Measurements from ENCODE around the gene PNPLA2.

The PNPLA2 gene

DNA sequence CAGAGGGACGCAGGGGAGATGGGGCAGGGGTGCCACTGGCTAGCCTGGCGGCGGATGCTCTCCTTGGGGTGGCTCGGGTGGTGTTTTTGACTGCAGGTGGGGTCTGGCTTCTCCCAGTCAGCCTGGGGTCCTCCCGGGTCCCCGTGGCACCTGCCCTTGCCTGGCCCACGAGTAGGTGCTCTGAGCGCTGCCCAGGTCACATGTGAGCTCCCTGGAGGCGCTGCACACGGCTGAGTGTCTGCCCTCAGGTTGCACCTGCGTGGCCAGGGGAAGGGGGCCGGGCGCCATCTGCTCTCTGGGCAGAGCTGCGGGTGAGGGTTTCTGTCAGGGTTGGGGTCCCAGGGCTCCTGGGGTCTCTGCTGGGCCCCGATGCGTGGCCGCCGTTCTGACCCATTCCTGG lies 29.2 kb downstream of the PNPLA2 start:
- peaks cover 48% of the 10 kb centered on the region for H3K4me1 ChIP-seq (ENCODE audit: insufficient read depth, insufficient read length)
- no peaks in the 10 kb centered on the region for H3K9me3 ChIP-seq (ENCODE audit: insufficient read depth, low read length)
- no peak for DNase-seq (ENCODE audit: low read depth, low spot score)
- TF ChIP-seq ZNF274 (IDR thresholded peaks at IDR 0.05; ENCODE audit: low read depth, low read length), result no peak
- TF ChIP-seq YY1 (IDR thresholded peaks at IDR 0.05; ENCODE audit: insufficient read depth, insufficient read length), result no peak
- TF ChIP-seq SUZ12 (IDR thresholded peaks at IDR 0.05; ENCODE audit: extremely low read depth, insufficient read depth, insufficient read length), result no peak
- no peak overlapping the region for H3K4me3 ChIP-seq (ENCODE audit: insufficient read length, low read depth)
- H3K9ac ChIP-seq (ENCODE audit: insufficient read length, low read depth), result no peak overlapping the region
- peaks cover 16% of the 10 kb centered on the region for H3K36me3 ChIP-seq (ENCODE audit: insufficient read depth, insufficient read length, low read length)
- H3K27me3 ChIP-seq (ENCODE audit: insufficient read depth, insufficient read length), result no peaks in the 10 kb centered on the region

DNA sequence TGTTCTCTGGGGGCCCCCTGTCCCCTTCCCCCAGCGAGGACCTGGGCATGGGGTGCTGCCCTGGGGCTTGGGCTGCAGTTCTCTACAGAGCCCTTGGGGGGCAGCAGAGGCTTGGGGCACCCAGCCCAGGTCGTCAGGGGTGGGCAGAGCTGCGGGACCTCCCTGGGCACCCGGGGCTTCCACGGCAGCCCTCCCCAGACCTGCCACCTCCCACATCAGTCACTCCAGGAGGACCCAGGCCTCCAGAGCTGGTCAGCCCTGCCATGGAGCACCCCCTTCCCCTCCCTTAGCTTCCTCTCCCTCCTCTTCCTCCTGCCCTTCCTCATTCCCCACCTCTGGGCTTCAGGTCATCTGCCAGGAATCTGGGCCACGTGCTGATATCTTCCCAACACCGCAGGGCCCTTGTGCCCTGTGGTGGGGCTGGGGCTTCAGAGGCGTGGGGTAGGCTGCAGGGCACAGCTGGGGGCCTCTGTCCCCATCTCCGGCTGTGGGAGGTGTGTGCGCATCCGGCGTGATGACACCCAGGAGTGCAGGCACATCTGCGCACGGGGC lies 29.7 kb downstream of the PNPLA2 start:
- no peaks in the 10 kb centered on the region for H3K27me3 ChIP-seq (ENCODE audit: insufficient read depth, insufficient read length)
- peak overlapping the region; percentile 14 for H3K9ac ChIP-seq (ENCODE audit: insufficient read length, low read depth)
- H3K4me3 ChIP-seq (ENCODE audit: insufficient read length, low read depth), result no peak overlapping the region
- H3K36me3 ChIP-seq (ENCODE audit: insufficient read depth, insufficient read length, low read length), result peaks cover 16% of the 10 kb centered on the region
- H3K4me1 ChIP-seq (ENCODE audit: insufficient read depth, insufficient read length), result peaks cover 51% of the 10 kb centered on the region
- TF ChIP-seq SUZ12 (IDR thresholded peaks at IDR 0.05; ENCODE audit: extremely low read depth, insufficient read depth, insufficient read length), result no peak
- no peak for TF ChIP-seq YY1 (IDR thresholded peaks at IDR 0.05; ENCODE audit: insufficient read depth, insufficient read length)
- TF ChIP-seq ZNF274 (IDR thresholded peaks at IDR 0.05; ENCODE audit: low read depth, low read length), result no peak
- no peak for DNase-seq (ENCODE audit: low read depth, low spot score)
- H3K9me3 ChIP-seq (ENCODE audit: insufficient read depth, low read length), result no peaks in the 10 kb centered on the region

- H3K9ac ChIP-seq (ENCODE audit: insufficient read length, low read depth), result peak overlapping the region; percentile 14
- TF ChIP-seq ZNF274 (IDR thresholded peaks at IDR 0.05; ENCODE audit: low read depth, low read length) (no peak), SUZ12 (IDR thresholded peaks at IDR 0.05; ENCODE audit: extremely low read depth, insufficient read depth, insufficient read length) (no peak), YY1 (IDR thresholded peaks at IDR 0.05; ENCODE audit: insufficient read depth, insufficient read length) (no peak)
- H3K4me3 ChIP-seq (ENCODE audit: insufficient read length, low read depth), result peak overlapping the region; percentile 75
- H3K36me3 ChIP-seq (ENCODE audit: insufficient read depth, insufficient read length, low read length), result peaks cover 23% of the 10 kb centered on the region
- DNase-seq (ENCODE audit: low read depth, low spot score), result no peak
- H3K4me1 ChIP-seq (ENCODE audit: insufficient read depth, insufficient read length), result peaks cover 56% of the 10 kb centered on the region
- H3K27me3 ChIP-seq (ENCODE audit: insufficient read depth, insufficient read length), result no peaks in the 10 kb centered on the region
- no peaks in the 10 kb centered on the region for H3K9me3 ChIP-seq (ENCODE audit: insufficient read depth, low read length)
Measured at GRCh38 chr11:849104-849824, 30.6 kb downstream of the PNPLA2 start.

DNA sequence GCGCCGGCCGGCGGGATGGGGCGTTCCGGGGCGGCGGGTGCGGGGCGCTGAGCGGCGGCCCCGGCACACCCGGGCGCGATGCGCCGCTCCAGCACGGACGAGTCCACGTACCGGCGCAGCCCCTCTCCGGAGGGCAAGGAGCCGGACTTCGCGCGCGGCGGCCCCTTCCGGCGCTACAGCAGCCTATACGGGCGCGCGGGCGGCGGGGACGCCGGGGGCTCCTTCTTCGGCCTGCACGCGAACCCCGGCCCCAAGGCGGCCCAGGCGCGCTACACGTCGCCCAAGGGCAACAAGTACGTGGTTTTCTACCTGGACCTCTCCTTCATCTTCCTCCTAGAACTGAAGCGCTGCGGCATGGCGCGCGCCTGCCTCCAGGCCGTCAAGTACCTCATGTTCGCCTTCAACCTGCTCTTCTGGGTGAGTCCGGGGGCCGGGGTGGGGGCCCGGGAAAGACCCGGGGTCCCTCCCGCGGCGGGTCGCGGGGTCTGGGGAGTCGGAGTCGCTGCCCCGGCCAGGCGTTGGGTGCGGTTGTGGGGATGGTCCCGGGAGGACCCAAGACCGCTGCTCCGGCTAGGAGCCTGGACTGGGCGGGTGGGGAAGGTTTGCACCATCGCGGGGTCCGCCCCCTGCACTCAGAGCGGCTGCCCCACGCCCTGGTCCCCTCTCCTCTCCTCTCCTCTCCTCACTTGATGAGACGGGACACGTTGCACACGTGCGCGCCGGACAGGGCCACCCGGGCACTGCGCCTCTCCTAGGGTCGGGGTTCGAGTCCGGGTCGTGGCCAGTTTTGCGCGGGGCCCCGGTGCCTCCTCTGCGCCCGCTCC lies 31.4 kb downstream of the PNPLA2 start:
- no peak for DNase-seq (ENCODE audit: low read depth, low spot score)
- peak overlapping the region; percentile 80 for H3K9ac ChIP-seq (ENCODE audit: insufficient read length, low read depth)
- no peaks in the 10 kb centered on the region for H3K27me3 ChIP-seq (ENCODE audit: insufficient read depth, insufficient read length)
- H3K4me1 ChIP-seq (ENCODE audit: insufficient read depth, insufficient read length), result peaks cover 59% of the 10 kb centered on the region
- TF ChIP-seq ZNF274 (IDR thresholded peaks at IDR 0.05; ENCODE audit: low read depth, low read length), result no peak
- TF ChIP-seq SUZ12 (IDR thresholded peaks at IDR 0.05; ENCODE audit: extremely low read depth, insufficient read depth, insufficient read length), result no peak
- TF ChIP-seq YY1 (IDR thresholded peaks at IDR 0.05; ENCODE audit: insufficient read depth, insufficient read length), result no peak
- H3K36me3 ChIP-seq (ENCODE audit: insufficient read depth, insufficient read length, low read length), result peaks cover 28% of the 10 kb centered on the region
- no peaks in the 10 kb centered on the region for H3K9me3 ChIP-seq (ENCODE audit: insufficient read depth, low read length)
- peak overlapping the region; percentile 75 for H3K4me3 ChIP-seq (ENCODE audit: insufficient read length, low read depth)

DNA sequence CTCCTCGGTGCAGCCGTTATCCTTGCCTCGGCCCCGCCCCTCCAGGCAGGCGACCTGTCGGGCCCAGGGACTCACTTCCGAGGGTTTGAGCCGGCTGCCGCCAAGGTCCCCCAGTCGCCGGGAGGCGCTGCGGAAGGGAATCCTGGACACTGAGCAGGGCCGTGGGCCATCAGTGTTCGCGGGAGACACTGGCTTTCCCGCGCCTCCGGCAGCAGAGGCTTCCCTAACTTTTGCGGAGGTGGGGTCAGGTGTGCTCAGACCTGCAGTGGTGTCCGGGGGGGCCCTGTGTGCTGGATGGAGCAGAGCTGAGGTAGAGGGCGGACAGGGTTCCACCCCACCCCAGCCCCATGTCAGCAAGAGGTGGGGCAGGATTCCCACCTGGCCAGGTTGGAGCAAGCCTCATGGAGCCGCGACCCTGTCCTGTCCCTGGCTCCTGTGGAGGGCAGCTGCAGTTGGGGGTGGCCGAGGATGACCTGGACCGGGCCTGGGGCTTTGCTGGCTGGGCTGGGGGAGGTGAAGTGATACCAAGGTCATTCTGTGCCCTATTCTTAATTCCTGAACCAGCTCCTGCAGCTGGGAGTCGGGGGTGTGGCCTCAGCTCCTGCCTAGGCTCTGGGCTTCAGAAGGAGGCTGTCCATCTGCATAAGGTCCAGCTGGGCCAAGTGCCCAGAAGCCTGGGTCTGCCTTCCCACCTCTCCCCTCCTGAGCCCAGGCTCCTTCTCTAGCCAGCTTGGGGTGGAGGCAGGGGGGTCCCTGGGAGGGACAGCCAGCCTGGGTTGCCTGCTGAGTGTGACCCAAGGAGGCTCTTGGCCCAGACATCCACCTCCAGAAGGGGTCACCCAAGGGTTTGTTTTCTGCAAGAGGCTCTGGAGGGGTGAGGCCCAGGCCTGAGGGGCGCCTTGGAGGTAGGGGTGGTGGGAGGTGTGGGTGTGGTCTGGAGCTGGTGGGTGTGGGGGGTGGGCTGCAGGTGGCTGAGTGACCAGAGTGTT lies 32.4 kb downstream of the PNPLA2 start:
- DNase-seq (ENCODE audit: low read depth, low spot score), result no peak
- Histone ChIP-seq H3K36me3 (ENCODE audit: insufficient read depth, insufficient read length, low read length) (peaks cover 37% of the 10 kb centered on the region), H3K4me1 (ENCODE audit: insufficient read depth, insufficient read length) (peaks cover 58% of the 10 kb centered on the region), H3K9ac (ENCODE audit: insufficient read length, low read depth) (peak overlapping the region; percentile 80), H3K27me3 (ENCODE audit: insufficient read depth, insufficient read length) (no peaks in the 10 kb centered on the region), H3K9me3 (ENCODE audit: insufficient read depth, low read length) (no peaks in the 10 kb centered on the region), H3K4me3 (ENCODE audit: insufficient read length, low read depth) (peak overlapping the region; percentile 75)
- no peak for TF ChIP-seq SUZ12 (IDR thresholded peaks at IDR 0.05; ENCODE audit: extremely low read depth, insufficient read depth, insufficient read length)
- no peak for TF ChIP-seq ZNF274 (IDR thresholded peaks at IDR 0.05; ENCODE audit: low read depth, low read length)
- TF ChIP-seq YY1 (IDR thresholded peaks at IDR 0.05; ENCODE audit: insufficient read depth, insufficient read length), result no peak

DNA sequence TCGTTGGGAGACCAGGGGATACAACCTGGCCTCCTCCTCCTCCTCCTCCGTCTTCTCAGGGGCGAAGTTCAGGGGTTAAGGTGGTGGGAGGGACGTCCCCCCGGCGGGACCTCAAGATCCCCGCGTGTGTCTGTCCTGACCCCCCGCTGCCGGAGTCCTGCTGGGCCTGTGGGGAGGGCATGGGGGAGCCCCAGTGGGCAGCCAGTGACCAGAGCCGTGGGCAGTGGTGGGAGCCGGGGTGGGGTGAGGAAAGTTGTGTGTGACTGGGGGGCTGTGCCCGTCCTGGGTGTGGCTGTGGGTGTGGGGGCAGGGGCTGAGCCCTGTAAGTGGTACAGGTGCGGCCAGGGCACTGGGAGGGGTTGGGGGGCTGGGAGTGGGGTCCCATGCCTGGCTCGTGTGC lies 34.0 kb downstream of the PNPLA2 start:
- Histone ChIP-seq H3K9me3 (ENCODE audit: insufficient read depth, low read length) (no peaks in the 10 kb centered on the region), H3K4me1 (ENCODE audit: insufficient read depth, insufficient read length) (peaks cover 50% of the 10 kb centered on the region), H3K27me3 (ENCODE audit: insufficient read depth, insufficient read length) (no peaks in the 10 kb centered on the region), H3K4me3 (ENCODE audit: insufficient read length, low read depth) (no peak overlapping the region), H3K36me3 (ENCODE audit: insufficient read depth, insufficient read length, low read length) (peaks cover 34% of the 10 kb centered on the region), H3K9ac (ENCODE audit: insufficient read length, low read depth) (peak overlapping the region; percentile 64)
- TF ChIP-seq SUZ12 (IDR thresholded peaks at IDR 0.05; ENCODE audit: extremely low read depth, insufficient read depth, insufficient read length), result no peak
- TF ChIP-seq YY1 (IDR thresholded peaks at IDR 0.05; ENCODE audit: insufficient read depth, insufficient read length), result no peak
- TF ChIP-seq ZNF274 (IDR thresholded peaks at IDR 0.05; ENCODE audit: low read depth, low read length), result no peak
- no peak for DNase-seq (ENCODE audit: low read depth, low spot score)

Data from NT2/D1 (cell line).